Measurements from ENCODE around the gene ESRRA.
A peak's percentile ranks its signal among the peaks of the same experiment; 100 is the strongest.

The ESRRA gene

DNA sequence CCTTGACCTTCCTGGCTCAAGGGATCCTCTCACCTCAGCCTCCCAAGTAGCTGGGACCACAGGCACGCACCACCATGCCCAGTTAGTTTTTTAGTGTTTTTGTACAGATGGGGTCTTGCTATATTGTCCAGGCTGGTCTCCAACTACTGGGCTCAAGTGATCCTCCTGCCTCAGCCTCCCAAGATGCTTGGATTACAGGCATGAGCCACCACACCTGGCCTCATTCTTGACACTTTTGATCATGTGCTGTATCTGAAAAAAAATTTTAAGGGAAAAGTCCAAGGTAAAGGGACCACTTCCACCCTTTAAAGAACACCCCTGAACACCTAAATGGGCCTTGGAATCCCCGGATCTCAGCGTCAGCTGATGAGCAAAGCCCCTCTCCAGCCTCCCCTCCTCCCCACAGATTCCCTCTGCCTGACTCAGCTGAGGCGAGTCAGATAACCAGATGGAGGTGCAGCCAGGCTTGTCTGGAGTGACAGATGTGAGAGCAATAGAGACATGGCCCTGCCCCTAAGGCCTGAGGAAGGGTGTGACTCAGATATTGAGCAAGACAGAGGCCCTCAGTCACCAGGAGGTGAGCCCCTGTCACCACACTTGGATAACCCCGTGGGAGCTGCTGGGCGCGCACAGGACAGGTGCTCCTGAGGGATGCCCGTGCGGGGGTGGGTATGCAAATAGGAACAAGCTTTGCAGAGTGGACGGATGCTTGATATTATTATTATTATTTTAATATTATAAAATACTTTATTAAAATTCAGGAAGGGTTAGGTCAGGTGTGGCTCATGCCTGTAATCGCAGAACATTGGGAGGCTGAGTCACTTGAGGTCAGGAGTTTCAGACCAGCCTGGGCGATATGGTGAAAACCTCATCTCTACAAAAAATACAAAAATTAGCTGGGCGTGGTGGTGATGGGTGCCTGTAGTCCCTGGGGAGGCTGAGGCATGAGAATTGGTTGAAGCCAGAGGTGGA is 29.7 kb downstream of the ESRRA start:
- Histone ChIP-seq H2AFZ (ENCODE audit: low read depth) (no peak overlapping the region), H3K36me3 (ENCODE audit: insufficient read depth) (no peaks in the 10 kb centered on the region), H3K4me1 (ENCODE audit: low read depth, poor library complexity, severe bottlenecking) (peaks cover 48% of the 10 kb centered on the region), H3K27me3 (ENCODE audit: insufficient read depth, low read depth) (no peaks in the 10 kb centered on the region), H3K9ac (no peak overlapping the region), H3K4me3 (IDR thresholded peaks at IDR 0.05; ENCODE audit: insufficient read depth, low read depth, low read length) (no peak overlapping the region), H3K27ac (peak overlapping the region; percentile 46), H3K4me2 (peak overlapping the region; percentile 76), H4K20me1 (ENCODE audit: insufficient read depth) (no peaks in the 10 kb centered on the region), H3K79me2 (ENCODE audit: insufficient read depth, low read depth) (no peaks in the 10 kb centered on the region)
- TF ChIP-seq, protein P1, sequence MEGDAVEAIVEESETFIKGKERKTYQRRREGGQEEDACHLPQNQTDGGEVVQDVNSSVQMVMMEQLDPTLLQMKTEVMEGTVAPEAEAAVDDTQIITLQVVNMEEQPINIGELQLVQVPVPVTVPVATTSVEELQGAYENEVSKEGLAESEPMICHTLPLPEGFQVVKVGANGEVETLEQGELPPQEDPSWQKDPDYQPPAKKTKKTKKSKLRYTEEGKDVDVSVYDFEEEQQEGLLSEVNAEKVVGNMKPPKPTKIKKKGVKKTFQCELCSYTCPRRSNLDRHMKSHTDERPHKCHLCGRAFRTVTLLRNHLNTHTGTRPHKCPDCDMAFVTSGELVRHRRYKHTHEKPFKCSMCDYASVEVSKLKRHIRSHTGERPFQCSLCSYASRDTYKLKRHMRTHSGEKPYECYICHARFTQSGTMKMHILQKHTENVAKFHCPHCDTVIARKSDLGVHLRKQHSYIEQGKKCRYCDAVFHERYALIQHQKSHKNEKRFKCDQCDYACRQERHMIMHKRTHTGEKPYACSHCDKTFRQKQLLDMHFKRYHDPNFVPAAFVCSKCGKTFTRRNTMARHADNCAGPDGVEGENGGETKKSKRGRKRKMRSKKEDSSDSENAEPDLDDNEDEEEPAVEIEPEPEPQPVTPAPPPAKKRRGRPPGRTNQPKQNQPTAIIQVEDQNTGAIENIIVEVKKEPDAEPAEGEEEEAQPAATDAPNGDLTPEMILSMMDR (conservative IDR thresholded peaks at IDR 0.05; ENCODE audit: low read depth, low read length), result no peak

DNA sequence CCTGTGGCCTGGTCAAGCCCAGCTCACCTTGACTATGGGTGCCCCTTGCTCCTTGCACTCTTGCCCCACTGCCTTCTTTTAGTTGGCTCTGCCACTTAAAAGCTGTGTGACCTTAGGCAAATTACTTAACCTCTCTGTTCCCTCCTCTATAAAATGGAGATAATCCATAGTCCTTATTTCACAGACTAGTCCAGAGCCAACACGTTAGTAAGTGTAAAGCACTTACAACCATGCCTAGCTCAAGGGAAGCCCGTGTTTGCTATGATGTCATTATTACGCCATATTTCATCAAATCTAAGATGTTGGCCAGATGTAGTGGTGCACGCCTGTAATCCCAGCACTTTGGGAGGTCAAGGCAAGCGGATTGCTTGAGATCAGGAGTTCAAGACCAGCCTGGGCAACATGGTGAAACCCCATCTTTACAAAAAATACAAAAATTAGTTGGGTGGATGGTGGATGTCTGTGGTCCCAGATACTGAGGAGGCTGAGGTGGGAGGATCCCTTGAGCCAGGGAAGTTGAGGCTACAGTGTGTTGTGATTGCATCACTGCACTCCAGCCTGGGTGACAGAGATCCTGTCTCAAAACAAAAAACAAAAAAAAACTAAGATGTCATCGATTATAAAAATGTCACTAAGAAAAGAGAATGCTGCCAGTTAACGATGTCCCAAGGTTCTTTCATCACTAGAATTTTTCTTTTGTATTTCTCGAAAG is 32.4 kb downstream of the ESRRA start:
- no peaks in the 10 kb centered on the region for H3K79me2 ChIP-seq (ENCODE audit: insufficient read depth, low read depth)
- no peak overlapping the region for H2AFZ ChIP-seq (ENCODE audit: low read depth)
- no peak overlapping the region for H3K4me2 ChIP-seq
- no peaks in the 10 kb centered on the region for H3K27me3 ChIP-seq (ENCODE audit: insufficient read depth, low read depth)
- no peaks in the 10 kb centered on the region for H3K36me3 ChIP-seq (ENCODE audit: insufficient read depth)
- H4K20me1 ChIP-seq (ENCODE audit: insufficient read depth), result no peaks in the 10 kb centered on the region
- H3K4me3 ChIP-seq (IDR thresholded peaks at IDR 0.05; ENCODE audit: insufficient read depth, low read depth, low read length), result no peak overlapping the region
- no peak overlapping the region for H3K9ac ChIP-seq
- TF ChIP-seq, protein P1 (conservative IDR thresholded peaks at IDR 0.05; ENCODE audit: low read depth, low read length), result no peak
- no peak overlapping the region for H3K27ac ChIP-seq
- H3K4me1 ChIP-seq (ENCODE audit: low read depth, poor library complexity, severe bottlenecking), result peaks cover 52% of the 10 kb centered on the region

DNA sequence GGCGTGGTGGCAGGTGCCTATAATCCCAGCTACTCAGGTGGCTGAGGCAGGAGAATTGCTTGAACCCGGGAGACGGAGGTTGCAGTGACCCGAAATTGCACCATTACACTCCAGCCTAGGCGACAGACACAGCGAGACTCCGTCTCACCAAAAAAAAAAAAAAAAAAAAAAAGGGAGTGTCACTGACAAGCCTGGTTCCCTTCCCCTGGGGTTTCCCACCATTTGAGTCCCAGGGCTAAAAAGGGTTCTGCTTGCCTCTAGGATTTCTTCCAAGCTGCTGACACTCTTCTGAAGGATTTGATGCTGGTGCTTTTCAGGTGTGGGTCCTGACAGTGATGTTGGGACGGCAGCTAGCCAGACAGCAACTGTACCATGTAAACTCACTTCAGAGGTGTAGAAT is 33.4 kb downstream of the ESRRA start:
- H3K27ac ChIP-seq, result no peak overlapping the region
- H3K4me3 ChIP-seq (IDR thresholded peaks at IDR 0.05; ENCODE audit: insufficient read depth, low read depth, low read length), result no peak overlapping the region
- H4K20me1 ChIP-seq (ENCODE audit: insufficient read depth), result no peaks in the 10 kb centered on the region
- H3K79me2 ChIP-seq (ENCODE audit: insufficient read depth, low read depth), result no peaks in the 10 kb centered on the region
- H3K4me1 ChIP-seq (ENCODE audit: low read depth, poor library complexity, severe bottlenecking), result peaks cover 52% of the 10 kb centered on the region
- H3K4me2 ChIP-seq, result peak overlapping the region; percentile 97; the same call in 1 of the 2 replicates
- no peak overlapping the region for H3K9ac ChIP-seq
- TF ChIP-seq, protein P1 (conservative IDR thresholded peaks at IDR 0.05; ENCODE audit: low read depth, low read length), result no peak
- H3K36me3 ChIP-seq (ENCODE audit: insufficient read depth), result no peaks in the 10 kb centered on the region
- no peak overlapping the region for H2AFZ ChIP-seq (ENCODE audit: low read depth)
- no peaks in the 10 kb centered on the region for H3K27me3 ChIP-seq (ENCODE audit: insufficient read depth, low read depth)

DNA sequence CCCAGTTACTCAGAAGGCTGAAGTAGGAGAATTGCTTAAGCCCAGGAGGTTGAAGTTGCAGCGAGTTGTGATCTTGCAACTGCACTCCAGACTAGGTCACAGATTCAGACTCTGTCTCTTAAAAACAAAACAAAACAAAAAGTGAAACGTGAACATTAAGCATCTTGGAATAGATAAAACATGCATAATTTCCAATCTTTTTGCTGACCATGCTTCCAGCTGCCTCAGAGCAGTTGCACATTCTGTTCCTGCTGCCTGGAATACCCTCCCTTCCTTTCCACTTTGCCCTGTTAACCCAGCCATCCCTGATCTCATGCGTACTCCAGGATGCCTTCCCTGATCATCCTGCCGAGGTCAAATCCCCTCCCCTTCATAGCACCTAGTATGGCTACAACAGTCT is 34.0 kb downstream of the ESRRA start:
- H3K27me3 ChIP-seq (ENCODE audit: insufficient read depth, low read depth), result no peaks in the 10 kb centered on the region
- H3K9ac ChIP-seq, result 0 out of 2 replicates have a peak overlapping the region, but pooled peaks have one; percentile 51
- peak overlapping the region; percentile 50; the same call in 1 of the 2 replicates for H2AFZ ChIP-seq (ENCODE audit: low read depth)
- TF ChIP-seq, protein P1 (conservative IDR thresholded peaks at IDR 0.05; ENCODE audit: low read depth, low read length), result no peak
- peak overlapping the region; percentile 25; the same call in 1 of the 2 replicates for H3K27ac ChIP-seq
- no peaks in the 10 kb centered on the region for H3K36me3 ChIP-seq (ENCODE audit: insufficient read depth)
- no peaks in the 10 kb centered on the region for H4K20me1 ChIP-seq (ENCODE audit: insufficient read depth)
- H3K4me2 ChIP-seq, result peak overlapping the region; percentile 97
- no peak overlapping the region for H3K4me3 ChIP-seq (IDR thresholded peaks at IDR 0.05; ENCODE audit: insufficient read depth, low read depth, low read length)
- H3K4me1 ChIP-seq (ENCODE audit: low read depth, poor library complexity, severe bottlenecking), result peaks cover 51% of the 10 kb centered on the region
- H3K79me2 ChIP-seq (ENCODE audit: insufficient read depth, low read depth), result no peaks in the 10 kb centered on the region
